Activated T-helper 2 cell treated with anti-CD3 and anti-CD28 coated beads, Interferon-gamma antibody, Interleukin-2, Interleukin-4, amounts not matched to agents 10 μg/mL and 5 μg/mL and 100 μg/mL, durations not matched to agents 14 hours and 24 hours and 36 hours (primary cell): Measurements from ENCODE around the gene MKLN1. TPM values are rescaled to one million over a fixed set of nuclear protein-coding genes. Genes with fewer than 3 reads are reported as not detected.

Experiments used
- DNase-seq: peaks from one replicate; pipeline ENCODE4 v3.0.0; 2021; ENCODE audit warnings: low spot score
- H3K27ac Mint-ChIP-seq: one replicate; pipeline ENCODE4 v1.8.0; 2021; ENCODE audit warnings: mixed read lengths
- H3K27me3 Mint-ChIP-seq: one replicate; pipeline ENCODE4 v1.8.0; 2021; ENCODE audit warnings: low read depth, mixed read lengths
- H3K36me3 Mint-ChIP-seq: one replicate; pipeline ENCODE4 v1.8.0; 2021; ENCODE audit warnings: low read depth, mixed read lengths
- H3K4me1 Mint-ChIP-seq: one replicate; pipeline ENCODE4 v1.8.0; 2021; ENCODE audit warnings: low read depth, mixed read lengths
- H3K4me3 Mint-ChIP-seq: one replicate; pipeline ENCODE4 v1.8.0; 2021; ENCODE audit warnings: low read depth, mild to moderate bottlenecking, moderate library complexity, mixed read lengths
- H3K9me3 Mint-ChIP-seq: one replicate; pipeline ENCODE4 v1.8.0; 2021; ENCODE audit warnings: mixed read lengths
- intact Hi-C: fragments of 100-400 bp; cut with micrococcal nuclease; formaldehyde crosslinking; loops from one replicate; pipeline ENCODE4 v1.15.1; 2023
- total RNA-seq: library from RNA; stranded (reverse); gene quantifications from 2 replicates; pipeline ENCODE4 v1.2.3, GENCODE V29; 2022

Gene MKLN1
- total RNA-seq, 1 donor from 2014 or later: 38.3 TPM

DNA sequence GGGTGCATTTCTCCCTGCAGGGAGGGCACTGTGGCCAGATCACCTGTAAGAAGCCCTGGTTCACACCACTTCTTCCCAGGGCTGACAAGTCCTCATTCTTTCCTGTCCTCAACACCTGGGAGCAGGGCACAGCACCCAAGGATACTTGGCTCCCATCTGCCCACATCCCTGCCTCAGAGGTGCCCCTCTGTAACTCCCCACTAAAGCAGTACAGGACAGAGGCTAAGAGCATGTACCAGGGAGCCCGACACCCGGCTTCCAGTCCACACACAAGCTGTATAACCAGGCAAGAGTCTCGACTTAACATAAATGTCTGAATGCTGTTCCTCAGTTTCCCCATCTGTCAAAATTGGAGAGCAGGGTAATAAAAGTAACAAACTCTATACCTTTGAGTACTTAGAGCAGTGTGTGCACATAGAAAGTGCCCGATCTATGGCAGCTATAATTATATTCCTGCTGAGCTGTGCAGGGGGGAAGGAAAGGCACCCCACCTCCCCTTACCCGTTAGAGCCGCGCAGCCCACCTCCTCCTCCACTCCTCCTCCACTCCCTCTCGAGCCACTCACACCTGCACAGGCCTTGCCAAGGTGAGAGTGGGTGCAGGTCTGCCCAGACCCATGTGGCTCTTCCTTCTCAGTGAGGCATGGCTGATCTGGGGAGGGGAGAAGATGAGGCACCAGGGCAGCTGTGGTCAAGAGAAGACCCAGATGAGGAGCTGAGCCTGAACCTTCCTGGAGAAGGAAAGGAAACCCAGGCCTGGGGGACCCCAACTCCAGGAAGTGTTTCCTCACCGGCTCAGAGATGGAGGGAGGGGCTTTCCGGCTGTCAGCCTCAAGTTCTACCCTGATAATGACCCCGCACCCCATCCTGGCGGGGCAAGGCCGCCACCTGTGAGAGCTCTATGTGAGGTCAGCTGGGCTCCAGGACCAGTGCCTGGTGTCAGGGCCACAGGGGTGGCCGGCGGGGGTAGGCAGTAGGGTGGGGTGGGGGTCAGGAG lies 206.2 kb downstream of the MKLN1 start:
- Mint-ChIP-seq H3K9me3 (no peaks in the 10 kb centered on the region), H3K4me1 (no peaks in the 10 kb centered on the region), H3K4me3 (no peak overlapping the region), H3K27me3 (peaks cover 2% of the 10 kb centered on the region), H3K27ac (no peak overlapping the region), H3K36me3 (no peaks in the 10 kb centered on the region)
- intact Hi-C loops: no loop called here
- DNase-seq: no peak

DNA sequence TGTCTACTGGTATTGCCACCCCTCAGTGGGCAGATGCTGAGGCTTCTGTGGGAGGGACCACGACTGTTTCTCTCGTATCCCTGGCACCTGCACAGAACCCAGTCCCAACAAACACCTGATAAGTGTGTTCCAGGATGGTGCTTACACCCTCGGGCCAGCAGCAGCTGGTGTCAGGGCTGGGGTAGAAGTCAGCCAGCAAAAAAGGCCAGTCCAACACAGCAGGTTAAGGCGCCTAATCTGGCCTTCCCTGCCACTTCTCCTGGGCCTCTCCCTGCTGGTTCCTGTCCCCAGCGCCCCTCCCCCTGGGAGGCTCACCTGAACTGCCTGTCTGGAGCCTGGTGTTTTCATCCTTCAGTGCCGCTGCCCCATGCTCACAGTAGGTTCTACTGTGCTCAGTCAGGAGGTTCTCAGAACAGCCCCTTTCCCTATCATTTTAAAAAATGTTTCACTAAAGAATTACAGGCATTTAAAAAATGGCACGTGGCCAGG lies 208.7 kb downstream of the MKLN1 start:
- H3K36me3 Mint-ChIP-seq: no peaks in the 10 kb centered on the region
- intact Hi-C loops: no loop called here
- no peak overlapping the region for H3K4me3 Mint-ChIP-seq
- H3K27me3 Mint-ChIP-seq: no peaks in the 10 kb centered on the region
- no peaks in the 10 kb centered on the region for H3K9me3 Mint-ChIP-seq
- H3K27ac Mint-ChIP-seq: no peak overlapping the region
- H3K4me1 Mint-ChIP-seq: no peaks in the 10 kb centered on the region
- DNase-seq: no peak

DNA sequence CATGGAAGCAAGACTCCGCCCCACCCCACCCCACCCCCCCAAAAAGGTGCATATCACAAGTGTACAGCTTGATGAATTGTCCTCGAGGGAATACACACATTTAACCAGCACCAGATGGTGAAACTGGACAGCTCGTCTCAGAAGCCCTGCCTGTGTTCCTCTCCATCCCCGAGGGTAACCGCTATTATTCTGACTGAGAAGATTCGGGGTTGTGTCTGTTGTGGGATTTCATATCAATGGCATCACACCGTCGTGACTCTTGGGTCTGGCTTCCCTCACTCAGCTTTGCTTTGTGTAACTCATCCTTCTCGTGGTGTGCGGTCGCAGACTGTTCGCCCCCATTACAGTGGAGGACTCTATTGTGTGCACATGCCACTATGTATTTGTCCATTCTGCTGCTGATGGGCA lies 209.9 kb downstream of the MKLN1 start:
- no peak overlapping the region for H3K27ac Mint-ChIP-seq
- no peaks in the 10 kb centered on the region for H3K36me3 Mint-ChIP-seq
- no peaks in the 10 kb centered on the region for H3K27me3 Mint-ChIP-seq
- H3K4me3 Mint-ChIP-seq: no peak overlapping the region
- H3K9me3 Mint-ChIP-seq: no peaks in the 10 kb centered on the region
- intact Hi-C loops: no loop called here
- no peaks in the 10 kb centered on the region for H3K4me1 Mint-ChIP-seq
- DNase-seq: no peak

DNA sequence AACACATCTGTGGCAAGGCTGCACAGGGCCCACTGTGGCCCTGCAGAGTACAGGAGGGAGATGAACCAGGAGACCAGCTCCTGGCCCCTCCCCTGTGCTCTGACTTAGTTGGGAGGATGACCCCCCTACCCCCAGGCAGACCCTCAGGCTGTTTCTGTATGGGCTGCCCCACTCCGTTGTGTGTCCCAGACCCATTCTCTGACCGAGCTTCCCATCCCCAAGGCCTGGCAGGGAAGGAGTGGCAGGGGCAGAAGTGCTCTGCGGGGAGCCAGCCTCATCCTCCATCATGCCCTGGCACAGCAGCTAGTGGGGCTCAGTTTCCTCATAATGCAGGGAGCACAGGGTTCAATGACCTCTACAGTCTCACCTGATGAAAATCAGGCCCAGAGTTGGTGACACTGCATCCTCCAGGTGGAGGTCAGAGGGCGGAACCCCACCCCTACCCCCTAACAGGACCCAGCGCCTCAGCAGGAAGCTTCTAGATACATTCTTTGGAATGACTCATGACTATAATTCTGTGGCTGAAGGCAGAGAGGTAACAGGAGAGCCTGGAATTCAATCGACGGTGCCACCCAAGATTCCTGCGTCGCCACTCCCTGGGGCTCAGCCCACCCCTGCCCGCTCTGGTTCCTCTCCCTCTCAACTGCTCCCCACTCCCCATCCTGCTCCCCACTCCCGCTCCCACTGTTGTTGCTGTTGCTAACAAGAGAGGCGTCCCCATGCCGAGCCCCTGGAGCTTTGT lies 210.6 kb downstream of the MKLN1 start:
- Mint-ChIP-seq H3K27me3 (no peaks in the 10 kb centered on the region), H3K27ac (no peak overlapping the region), H3K9me3 (no peaks in the 10 kb centered on the region), H3K4me1 (no peaks in the 10 kb centered on the region), H3K36me3 (no peaks in the 10 kb centered on the region), H3K4me3 (no peak overlapping the region)
- no peak for DNase-seq
- intact Hi-C loops: no loop called here

DNA sequence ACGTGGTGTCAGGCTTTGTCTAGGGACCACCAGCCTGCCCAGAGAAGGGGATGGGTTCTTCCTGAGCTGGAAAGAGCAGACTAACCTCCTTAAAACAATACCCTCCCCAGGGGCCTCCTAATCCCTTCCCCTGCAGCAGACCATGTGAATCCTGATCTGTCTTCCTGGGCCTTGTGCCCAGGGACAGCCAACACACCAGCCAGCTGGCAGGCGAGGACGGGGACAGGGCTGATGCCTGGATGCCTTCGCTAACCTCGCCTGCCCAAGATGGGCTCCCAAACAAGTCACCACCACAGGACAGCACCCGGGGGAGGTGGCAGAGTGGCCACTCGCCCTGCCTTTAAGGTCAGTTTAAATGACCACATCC lies 211.1 kb downstream of the MKLN1 start:
- intact Hi-C loops: no loop called here
- Mint-ChIP-seq H3K4me1 (no peaks in the 10 kb centered on the region), H3K27me3 (no peaks in the 10 kb centered on the region), H3K9me3 (no peaks in the 10 kb centered on the region), H3K36me3 (no peaks in the 10 kb centered on the region), H3K27ac (no peak overlapping the region), H3K4me3 (no peak overlapping the region)
- DNase-seq: no peak

DNA sequence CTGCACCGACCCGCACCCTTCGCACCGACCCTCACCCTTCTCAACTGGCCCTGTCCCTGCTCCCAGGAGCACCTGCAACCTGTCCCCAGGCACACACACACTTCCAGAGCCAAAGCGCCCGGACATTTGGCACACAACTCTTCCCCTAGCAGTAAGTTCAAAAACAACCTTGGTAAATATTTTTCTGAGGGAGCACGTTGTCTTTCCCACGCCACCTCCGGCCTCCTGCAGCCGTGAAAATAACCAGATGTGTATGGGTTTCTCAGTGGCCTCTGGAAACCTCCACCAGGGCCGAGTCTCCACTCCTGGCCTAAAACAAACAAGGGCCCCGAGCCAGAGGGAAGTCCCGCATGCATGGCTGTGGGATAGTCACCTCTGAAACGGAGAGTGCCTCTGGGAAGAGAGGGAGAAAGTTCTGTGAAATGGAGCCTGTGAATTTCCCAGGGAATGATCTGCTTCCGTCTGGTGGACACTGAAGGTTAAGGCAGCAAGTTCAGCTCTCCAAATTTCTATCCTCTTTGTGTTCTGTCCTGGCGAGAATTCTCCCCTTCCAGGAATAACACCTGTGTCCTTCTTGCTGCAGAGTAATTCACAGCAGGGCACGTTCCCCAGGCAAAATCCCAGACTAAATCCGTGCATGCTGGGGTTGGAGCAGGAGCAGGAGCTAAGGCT lies 213.0 kb downstream of the MKLN1 start:
- no peak overlapping the region for H3K27ac Mint-ChIP-seq
- H3K4me3 Mint-ChIP-seq: no peak overlapping the region
- H3K36me3 Mint-ChIP-seq: no peaks in the 10 kb centered on the region
- intact Hi-C loops: loop anchor here (10.0 kb wide), 1 partner anchor 114 kb away; no protein-coding TSS in a partner anchor
- H3K9me3 Mint-ChIP-seq: no peaks in the 10 kb centered on the region
- H3K4me1 Mint-ChIP-seq: no peaks in the 10 kb centered on the region
- no peak for DNase-seq
- H3K27me3 Mint-ChIP-seq: no peaks in the 10 kb centered on the region

DNA sequence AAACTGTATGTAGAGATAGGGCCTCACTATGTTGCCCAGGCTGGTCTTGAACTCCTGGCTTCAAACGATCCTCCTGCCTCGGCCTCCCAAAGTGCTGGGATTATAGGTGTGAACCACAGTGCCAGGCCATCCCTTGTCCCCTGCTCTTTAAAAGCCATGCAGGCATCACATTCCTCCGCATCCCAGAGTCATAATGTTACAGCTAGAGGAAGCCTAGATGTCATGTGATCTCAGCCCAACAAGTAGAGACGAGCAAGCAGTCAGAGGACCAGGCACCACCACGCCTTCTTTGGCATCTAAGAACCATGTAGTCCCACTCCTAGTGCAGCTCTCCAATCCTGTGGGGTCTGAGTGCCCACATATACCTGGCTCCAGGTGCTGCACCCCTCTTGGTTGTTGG lies 215.6 kb downstream of the MKLN1 start:
- H3K27ac Mint-ChIP-seq: no peak overlapping the region
- no peaks in the 10 kb centered on the region for H3K36me3 Mint-ChIP-seq
- H3K9me3 Mint-ChIP-seq: no peaks in the 10 kb centered on the region
- H3K4me1 Mint-ChIP-seq: peaks cover 2% of the 10 kb centered on the region
- no peak for DNase-seq
- H3K4me3 Mint-ChIP-seq: no peak overlapping the region
- H3K27me3 Mint-ChIP-seq: peaks cover 1% of the 10 kb centered on the region
- intact Hi-C loops: loop anchor here (10.0 kb wide), 1 partner anchor 112 kb away; no protein-coding TSS in a partner anchor

DNA sequence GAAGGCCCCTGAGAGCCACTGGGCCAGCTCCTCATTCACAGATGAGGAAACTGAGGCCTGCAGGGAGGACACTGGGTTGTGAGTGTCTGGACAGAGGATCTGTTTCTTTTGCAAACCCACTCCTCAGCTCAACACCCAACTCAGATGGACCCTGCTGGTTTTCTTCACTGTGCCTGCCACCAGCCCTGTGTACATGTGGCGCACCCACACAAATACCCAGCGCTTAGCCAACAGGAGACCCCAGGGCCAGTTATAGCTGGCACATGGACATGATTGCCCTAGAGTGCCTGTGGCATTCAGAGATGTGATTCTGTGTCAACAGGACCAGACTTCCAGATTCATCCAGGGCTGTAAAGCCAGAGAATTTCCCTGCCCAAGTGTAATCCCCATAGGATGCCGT lies 216.3 kb downstream of the MKLN1 start:
- Mint-ChIP-seq H3K27me3 (peaks cover 3% of the 10 kb centered on the region), H3K4me3 (no peak overlapping the region), H3K36me3 (no peaks in the 10 kb centered on the region), H3K4me1 (peaks cover 2% of the 10 kb centered on the region), H3K27ac (no peak overlapping the region), H3K9me3 (no peaks in the 10 kb centered on the region)
- intact Hi-C loops: loop anchor here (10.0 kb wide), 1 partner anchor 111 kb away; no protein-coding TSS in a partner anchor
- DNase-seq: no peak

DNA sequence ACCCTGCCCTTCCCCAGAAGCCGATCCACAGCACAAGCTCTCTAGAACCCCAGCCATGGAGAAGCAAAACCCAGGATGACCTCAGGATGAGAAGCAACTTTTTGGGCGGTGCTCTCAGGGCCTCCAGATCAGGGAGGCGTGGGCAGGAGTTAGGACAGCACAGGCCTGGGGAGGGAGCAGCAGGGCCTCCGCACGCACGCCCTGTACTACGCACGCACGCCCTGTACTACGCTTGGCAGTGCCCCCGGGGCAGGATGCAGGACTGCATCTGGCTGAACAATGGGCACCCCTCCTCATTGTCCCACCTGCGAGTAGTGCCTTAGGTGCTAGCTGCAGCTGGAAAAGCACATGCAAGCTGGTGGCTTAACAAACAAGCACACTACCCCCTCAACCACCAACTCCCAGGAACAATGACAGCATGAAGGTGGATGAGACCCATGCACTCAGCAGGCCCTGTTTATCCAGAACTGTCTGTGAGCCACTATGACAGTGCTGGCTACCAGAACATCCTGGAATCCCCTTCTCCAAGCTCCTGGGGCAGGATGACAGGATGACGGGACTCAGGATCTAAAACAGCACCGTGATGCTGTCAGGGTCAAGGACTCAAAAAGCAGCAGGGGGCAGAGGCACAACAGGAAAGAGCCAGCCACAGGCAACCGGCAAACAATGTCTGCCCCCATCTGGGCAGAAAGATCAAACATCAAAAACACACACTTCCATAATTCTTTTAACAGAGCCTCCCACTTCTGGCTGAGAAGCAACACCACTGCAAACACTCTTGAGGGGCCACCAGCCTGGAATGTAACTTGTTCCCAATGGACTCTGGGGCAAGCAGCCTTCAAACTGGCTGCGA lies 217.0 kb downstream of the MKLN1 start:
- peaks cover 3% of the 10 kb centered on the region for H3K27me3 Mint-ChIP-seq
- H3K9me3 Mint-ChIP-seq: no peaks in the 10 kb centered on the region
- H3K4me1 Mint-ChIP-seq: peaks cover 2% of the 10 kb centered on the region
- intact Hi-C loops: loop anchor here (10.0 kb wide), 1 partner anchor 110 kb away; no protein-coding TSS in a partner anchor
- no peak overlapping the region for H3K4me3 Mint-ChIP-seq
- H3K27ac Mint-ChIP-seq: no peak overlapping the region
- no peaks in the 10 kb centered on the region for H3K36me3 Mint-ChIP-seq
- no peak for DNase-seq

DNA sequence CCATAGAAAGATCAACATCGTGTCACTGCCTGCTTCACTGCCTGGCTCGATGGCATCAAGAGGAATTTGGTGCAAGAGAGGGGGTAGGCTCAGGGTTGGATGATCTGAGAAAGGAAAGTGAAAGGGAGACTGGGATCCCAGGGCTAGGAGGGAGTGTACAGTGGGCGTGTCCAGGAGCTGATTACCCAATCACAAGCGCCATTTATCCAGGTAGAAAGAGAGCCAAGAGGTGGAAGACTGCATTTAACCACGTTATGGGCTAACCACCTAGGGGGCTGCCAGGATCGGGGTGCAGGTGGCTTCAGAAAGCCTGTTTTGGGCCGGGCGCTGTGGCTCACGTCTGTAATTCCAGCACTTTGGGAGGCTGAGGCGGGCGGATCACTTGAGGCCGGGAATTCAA lies 218.4 kb downstream of the MKLN1 start:
- peaks cover 2% of the 10 kb centered on the region for H3K4me1 Mint-ChIP-seq
- no peak overlapping the region for H3K27ac Mint-ChIP-seq
- H3K4me3 Mint-ChIP-seq: no peak overlapping the region
- no peaks in the 10 kb centered on the region for H3K9me3 Mint-ChIP-seq
- intact Hi-C loops: loop anchor here (10.0 kb wide), 1 partner anchor 109 kb away; no protein-coding TSS in a partner anchor
- H3K27me3 Mint-ChIP-seq: peaks cover 3% of the 10 kb centered on the region
- no peak for DNase-seq
- no peaks in the 10 kb centered on the region for H3K36me3 Mint-ChIP-seq
